ENCODE measurements around the gene PPAN.

Gene PPAN

GRCh38 chr19:10106100-10106936 is at the start of gene PPAN:
Gene PPAN, plus strand, starts transcription at chr19:10106362. Its CDS starts 33 bp downstream, at chr19:10106395.
- peak; percentile 93 to 96 for DNase-seq (ENCODE audit: low read depth in 1 of 2, low spot score in 1 of 2)

- no peak for DNase-seq (ENCODE audit: low read depth in 1 of 2, low spot score in 1 of 2)
Measured at GRCh38 chr19:10061717-10062310, 44.3 kb upstream of the PPAN start.

GRCh38 chr19:10068205-10068604 is 38.0 kb upstream of the PPAN start:
- DNase-seq (ENCODE audit: low read depth in 1 of 2, low spot score in 1 of 2): no peak

- no peak for DNase-seq (ENCODE audit: low read depth in 1 of 2, low spot score in 1 of 2)
Measured at GRCh38 chr19:10069046-10069445, 37.1 kb upstream of the PPAN start.

GRCh38 chr19:10070730-10071446 is 35.3 kb upstream of the PPAN start:
- no peak for DNase-seq (ENCODE audit: low read depth in 1 of 2, low spot score in 1 of 2)

GRCh38 chr19:10074153-10074552 is 32.0 kb upstream of the PPAN start:
- DNase-seq (ENCODE audit: low read depth in 1 of 2, low spot score in 1 of 2): no peak

GRCh38 chr19:10076535-10076934 is 29.6 kb upstream of the PPAN start:
- no peak for DNase-seq (ENCODE audit: low read depth in 1 of 2, low spot score in 1 of 2)

- DNase-seq (ENCODE audit: low read depth in 1 of 2, low spot score in 1 of 2): no peak
Measured at GRCh38 chr19:10078329-10078728, 27.8 kb upstream of the PPAN start.

GRCh38 chr19:10079031-10079453 is 27.1 kb upstream of the PPAN start:
- DNase-seq (ENCODE audit: low read depth in 1 of 2, low spot score in 1 of 2): no peak

GRCh38 chr19:10083911-10084310 is 22.3 kb upstream of the PPAN start:
- no peak for DNase-seq (ENCODE audit: low read depth in 1 of 2, low spot score in 1 of 2)

- no peak for DNase-seq (ENCODE audit: low read depth in 1 of 2, low spot score in 1 of 2)
Measured at GRCh38 chr19:10084803-10085202, 21.4 kb upstream of the PPAN start.

GRCh38 chr19:10085641-10086590 is 20.2 kb upstream of the PPAN start, which contains the start of gene SHFL:
Gene SHFL, plus strand, starts transcription at chr19:10086317. Its CDS starts 111 bp downstream, at chr19:10086428.
- peak; percentile 61 to 73 for DNase-seq (ENCODE audit: low read depth in 1 of 2, low spot score in 1 of 2)

GRCh38 chr19:10086591-10087192 is 19.5 kb upstream of the PPAN start:
- DNase-seq (ENCODE audit: low read depth in 1 of 2, low spot score in 1 of 2): no peak

GRCh38 chr19:10087296-10088061 is 18.7 kb upstream of the PPAN start:
- DNase-seq (ENCODE audit: low read depth in 1 of 2, low spot score in 1 of 2): no peak

GRCh38 chr19:10088949-10089554 is 17.1 kb upstream of the PPAN start:
- DNase-seq (ENCODE audit: low read depth in 1 of 2, low spot score in 1 of 2): no peak

- no peak for DNase-seq (ENCODE audit: low read depth in 1 of 2, low spot score in 1 of 2)
Measured at GRCh38 chr19:10089801-10090375, 16.3 kb upstream of the PPAN start.

GRCh38 chr19:10091370-10091687 is 14.8 kb upstream of the PPAN start:
- DNase-seq (ENCODE audit: low read depth in 1 of 2, low spot score in 1 of 2): no peak

- no peak for DNase-seq (ENCODE audit: low read depth in 1 of 2, low spot score in 1 of 2)
Measured at GRCh38 chr19:10091895-10092641, 14.1 kb upstream of the PPAN start.

Measured in activated T-helper 1 cell treated with anti-CD3 and anti-CD28 coated beads, Interleukin-2, amount 50 U/mL, for 16 hours (primary cell).